Nephron progenitor cell (in vitro differentiated cells): Measurements from ENCODE around the gene ZPLD1.

Experiments used
- DNase-seq: peaks from one replicate; pipeline ENCODE4 v3.0.0; 2021
- H3K27ac Mint-ChIP-seq: 2 replicates; pipeline ENCODE4 v1.8.0; 2021; ENCODE audit warnings: mild to moderate bottlenecking, moderate library complexity, mixed read lengths
- H3K27me3 Mint-ChIP-seq: 2 replicates; pipeline ENCODE4 v1.8.0; 2021; ENCODE audit warnings: mild to moderate bottlenecking, low read depth, mixed read lengths; ENCODE audit not compliant: poor library complexity
- H3K36me3 Mint-ChIP-seq: 2 replicates; pipeline ENCODE4 v1.8.0; 2021; ENCODE audit warnings: low read depth, mixed read lengths
- H3K4me1 Mint-ChIP-seq: 2 replicates; pipeline ENCODE4 v1.8.0; 2021; ENCODE audit warnings: mixed read lengths
- H3K4me3 Mint-ChIP-seq: 2 replicates; pipeline ENCODE4 v1.8.0; 2021; ENCODE audit warnings: mild to moderate bottlenecking, moderate library complexity, mixed read lengths
- H3K9me3 Mint-ChIP-seq: 2 replicates; pipeline ENCODE4 v1.8.0; 2021; ENCODE audit warnings: mild to moderate bottlenecking, moderate library complexity, mixed read lengths
- TF ChIP-seq, protein P1 (sequence below): fragments of 200-600 bp; sonication (generic); IDR thresholded peaks from 2 replicates; pipeline ENCODE4 v1.5.0; 2021; ENCODE audit warnings: antibody characterized with exemption

ZPLD1 gene

DNA sequence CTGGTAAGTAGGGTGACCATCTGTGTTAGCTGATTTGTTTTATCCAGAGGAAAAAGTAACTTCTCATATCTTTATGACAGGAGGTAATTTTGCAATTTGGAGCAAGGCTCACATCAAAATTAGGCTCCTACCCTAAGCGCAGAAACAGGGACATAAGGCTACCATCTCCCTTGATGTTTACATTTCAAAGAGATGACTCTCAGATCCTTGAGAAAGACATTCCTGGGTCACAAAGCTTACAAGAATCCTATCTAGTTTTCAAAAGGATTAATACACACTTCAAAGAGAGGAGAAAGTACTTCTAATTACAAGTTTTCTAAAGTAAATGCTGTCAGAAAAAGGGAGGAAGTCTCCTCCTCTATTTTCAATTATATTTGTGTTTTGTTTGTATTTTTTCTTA, 7.0 kb downstream of the ZPLD1 start:
- Mint-ChIP-seq H3K4me3 (no peak overlapping the region), H3K27ac (no peak overlapping the region), H3K9me3 (no peaks in the 10 kb centered on the region), H3K4me1 (peaks cover 21% of the 10 kb centered on the region), H3K27me3 (no peaks in the 10 kb centered on the region), H3K36me3 (no peaks in the 10 kb centered on the region)
- DNase-seq: no peak
- TF ChIP-seq, protein P1, sequence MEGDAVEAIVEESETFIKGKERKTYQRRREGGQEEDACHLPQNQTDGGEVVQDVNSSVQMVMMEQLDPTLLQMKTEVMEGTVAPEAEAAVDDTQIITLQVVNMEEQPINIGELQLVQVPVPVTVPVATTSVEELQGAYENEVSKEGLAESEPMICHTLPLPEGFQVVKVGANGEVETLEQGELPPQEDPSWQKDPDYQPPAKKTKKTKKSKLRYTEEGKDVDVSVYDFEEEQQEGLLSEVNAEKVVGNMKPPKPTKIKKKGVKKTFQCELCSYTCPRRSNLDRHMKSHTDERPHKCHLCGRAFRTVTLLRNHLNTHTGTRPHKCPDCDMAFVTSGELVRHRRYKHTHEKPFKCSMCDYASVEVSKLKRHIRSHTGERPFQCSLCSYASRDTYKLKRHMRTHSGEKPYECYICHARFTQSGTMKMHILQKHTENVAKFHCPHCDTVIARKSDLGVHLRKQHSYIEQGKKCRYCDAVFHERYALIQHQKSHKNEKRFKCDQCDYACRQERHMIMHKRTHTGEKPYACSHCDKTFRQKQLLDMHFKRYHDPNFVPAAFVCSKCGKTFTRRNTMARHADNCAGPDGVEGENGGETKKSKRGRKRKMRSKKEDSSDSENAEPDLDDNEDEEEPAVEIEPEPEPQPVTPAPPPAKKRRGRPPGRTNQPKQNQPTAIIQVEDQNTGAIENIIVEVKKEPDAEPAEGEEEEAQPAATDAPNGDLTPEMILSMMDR: no peak

DNA sequence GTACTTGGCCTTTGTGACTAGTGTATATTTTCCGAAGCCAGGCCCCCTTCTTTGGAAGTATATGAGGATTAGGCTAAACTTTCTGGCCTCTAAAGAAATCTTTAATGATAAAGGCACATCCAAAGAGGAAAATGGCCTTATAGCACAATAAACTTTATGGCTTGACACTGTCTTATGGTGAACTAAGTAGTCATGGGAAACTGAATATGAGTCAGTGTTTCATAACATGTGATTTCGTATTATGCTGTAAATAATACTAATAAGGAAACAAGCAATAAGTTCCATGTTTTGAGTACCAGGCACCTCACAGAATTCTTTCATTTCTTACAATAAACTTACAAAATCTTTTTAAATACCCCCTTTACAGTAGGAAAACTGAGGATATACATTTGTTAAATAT, 8.2 kb downstream of the ZPLD1 start:
- peaks cover 21% of the 10 kb centered on the region for H3K4me1 Mint-ChIP-seq
- no peak overlapping the region for H3K27ac Mint-ChIP-seq
- TF ChIP-seq, protein P1: no peak
- H3K9me3 Mint-ChIP-seq: no peaks in the 10 kb centered on the region
- no peak for DNase-seq
- no peaks in the 10 kb centered on the region for H3K27me3 Mint-ChIP-seq
- H3K36me3 Mint-ChIP-seq: no peaks in the 10 kb centered on the region
- H3K4me3 Mint-ChIP-seq: no peak overlapping the region

DNA sequence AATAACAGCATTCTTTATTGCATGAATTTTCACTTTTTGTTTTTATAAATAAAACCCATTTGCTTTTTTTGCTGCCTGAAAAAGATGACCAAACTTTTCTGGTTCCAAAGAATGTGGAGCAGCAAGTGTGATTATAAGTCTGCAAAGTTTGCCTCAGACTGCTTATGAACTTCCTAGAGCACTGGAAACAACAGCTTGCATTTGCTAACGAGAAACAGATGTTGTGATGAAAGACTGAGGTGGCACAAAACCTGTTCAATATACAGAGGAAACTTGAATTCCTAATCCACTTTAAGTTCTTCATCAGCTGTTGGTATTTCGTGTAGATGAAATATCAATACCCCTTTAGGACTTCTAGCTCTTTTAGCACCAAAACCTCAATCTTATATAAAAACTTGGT, 9.3 kb downstream of the ZPLD1 start:
- Mint-ChIP-seq H3K4me1 (peaks cover 21% of the 10 kb centered on the region), H3K27me3 (no peaks in the 10 kb centered on the region), H3K4me3 (no peak overlapping the region), H3K36me3 (no peaks in the 10 kb centered on the region), H3K9me3 (no peaks in the 10 kb centered on the region), H3K27ac (no peak overlapping the region)
- TF ChIP-seq, protein P1: no peak
- DNase-seq: no peak

DNA sequence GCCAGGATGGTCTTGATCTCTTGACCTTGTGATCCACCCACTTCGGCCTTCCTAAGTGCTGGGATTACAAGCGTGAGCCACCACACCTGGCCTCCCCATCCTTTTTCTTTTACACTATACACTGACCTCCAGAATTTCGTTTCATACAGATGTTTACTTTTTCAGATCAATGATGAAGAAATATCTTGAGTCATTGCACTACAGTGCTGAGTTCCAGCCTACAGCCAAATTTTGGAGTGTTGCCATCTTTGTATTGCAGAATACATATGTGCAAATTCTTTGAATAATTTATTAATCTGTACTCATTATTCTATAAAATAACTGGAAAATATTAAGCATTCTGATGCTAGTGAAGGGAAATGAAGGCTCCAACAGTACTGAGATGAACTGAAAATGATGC, 12.5 kb downstream of the ZPLD1 start:
- Mint-ChIP-seq H3K27ac (no peak overlapping the region), H3K27me3 (no peaks in the 10 kb centered on the region), H3K36me3 (no peaks in the 10 kb centered on the region), H3K4me1 (peaks cover 21% of the 10 kb centered on the region), H3K9me3 (no peaks in the 10 kb centered on the region), H3K4me3 (no peak overlapping the region)
- TF ChIP-seq, protein P1: no peak
- DNase-seq: no peak

DNA sequence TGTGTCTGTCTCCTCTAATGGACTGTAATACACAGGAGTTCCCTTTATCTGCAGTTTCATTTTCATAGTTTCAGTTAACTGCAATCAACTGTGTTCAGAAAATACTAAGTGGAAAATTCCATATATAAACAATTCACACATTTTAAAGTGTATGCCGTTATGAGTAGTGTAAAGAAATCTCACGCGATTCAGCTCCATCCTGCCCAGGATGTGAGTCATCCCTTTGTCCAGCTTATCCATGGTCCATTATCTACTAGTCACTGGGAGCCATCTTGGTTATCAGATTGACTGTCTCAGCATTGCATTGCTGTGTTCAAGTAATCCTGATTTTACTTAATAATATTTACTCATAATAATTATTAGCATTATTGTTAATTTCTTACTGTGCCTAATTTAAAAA, 14.5 kb downstream of the ZPLD1 start:
- H3K27me3 Mint-ChIP-seq: no peaks in the 10 kb centered on the region
- H3K27ac Mint-ChIP-seq: no peak overlapping the region
- peaks cover 9% of the 10 kb centered on the region for H3K4me1 Mint-ChIP-seq
- TF ChIP-seq, protein P1: no peak
- H3K36me3 Mint-ChIP-seq: no peaks in the 10 kb centered on the region
- H3K4me3 Mint-ChIP-seq: no peak overlapping the region
- DNase-seq: no peak
- H3K9me3 Mint-ChIP-seq: no peaks in the 10 kb centered on the region

DNA sequence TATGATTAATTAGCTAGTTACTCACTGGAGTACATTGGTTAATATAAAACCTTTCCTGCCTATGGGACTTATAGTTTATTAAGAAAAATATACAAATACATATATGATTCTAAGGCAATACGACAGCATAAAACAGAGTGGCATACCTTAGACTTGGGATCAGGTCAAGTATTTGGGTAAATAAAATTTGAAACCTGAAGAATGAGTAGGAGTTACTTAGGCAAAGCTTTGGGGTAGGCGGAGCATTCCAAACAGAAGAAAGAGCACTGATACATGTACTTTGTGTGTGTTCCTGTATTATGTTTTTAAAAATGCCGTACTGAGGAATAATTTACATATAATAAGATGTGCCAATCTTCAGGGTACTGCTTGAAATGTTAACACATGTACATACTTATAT, 15.1 kb downstream of the ZPLD1 start:
- Mint-ChIP-seq H3K27ac (no peak overlapping the region), H3K4me1 (peaks cover 5% of the 10 kb centered on the region), H3K27me3 (no peaks in the 10 kb centered on the region), H3K36me3 (no peaks in the 10 kb centered on the region), H3K9me3 (no peaks in the 10 kb centered on the region), H3K4me3 (no peak overlapping the region)
- TF ChIP-seq, protein P1: no peak
- no peak for DNase-seq
